GM12878 (cell line): ENCODE data around the gene CFAP45.

Experiments
- CHD2 ChIP-seq: IDR thresholded peaks from 2 replicates; pipeline ENCODE4 v1.6.1; 2011; ENCODE audit warnings: low read depth, low read length, improper control_type of control experiment, borderline replicate concordance
- EZH2 ChIP-seq: IDR thresholded peaks from 2 replicates; pipeline ENCODE4 v1.6.1; 2012; ENCODE audit warnings: low read depth, mild to moderate bottlenecking, control low read depth, inconsistent platforms, low read length, borderline replicate concordance; ENCODE audit not compliant: control insufficient read depth
- GABPA ChIP-seq: IDR thresholded peaks from 2 replicates; pipeline ENCODE4 v1.6.1; 2014; ENCODE audit warnings: antibody characterized with exemption, low read depth, mild to moderate bottlenecking, inconsistent platforms
- IKZF2 ChIP-seq, 2 experiments: fragments of 450-650 bp; IDR thresholded peaks; 2 replicates each; pipeline ENCODE4 v1.6.1; 2017; ENCODE audit warnings: mild to moderate bottlenecking in 2 of 2, moderate library complexity in 2 of 2
- NBN ChIP-seq: fragments of 450-650 bp; IDR thresholded peaks from 2 replicates; pipeline ENCODE4 v1.6.1; 2016
- SIN3A ChIP-seq: IDR thresholded peaks from 2 replicates; pipeline ENCODE4 v1.6.1; 2012; ENCODE audit warnings: low read depth, low read length, improper control_type of control experiment
- TF ChIP-seq, protein P1 (sequence below), 3 experiments: IDR thresholded peaks in 2 of 3; conservative IDR thresholded peaks in 1 of 3; 2 replicates each; pipeline ENCODE4 v1.5.1; 2011; ENCODE audit warnings: low read depth in 3 of 3, low read length in 3 of 3, mild to moderate bottlenecking in 3 of 3, control low read depth in 2 of 3, moderate library complexity in 2 of 3, inconsistent platforms in 1 of 3, mixed read lengths in 1 of 3; ENCODE audit not compliant: control insufficient read depth in 2 of 3, insufficient read depth in 1 of 3; ENCODE audit errors: extremely low read depth in 1 of 3
- TF ChIP-seq, protein P2 (sequence below): IDR thresholded peaks from 2 replicates; pipeline ENCODE4 v1.6.1; 2012; ENCODE audit warnings: low read length, inconsistent platforms
- TF ChIP-seq, protein P3 (sequence below): fragments of 450-650 bp; IDR thresholded peaks from 2 replicates; pipeline ENCODE4 v1.6.1; 2016; ENCODE audit warnings: mild to moderate bottlenecking

DNA sequence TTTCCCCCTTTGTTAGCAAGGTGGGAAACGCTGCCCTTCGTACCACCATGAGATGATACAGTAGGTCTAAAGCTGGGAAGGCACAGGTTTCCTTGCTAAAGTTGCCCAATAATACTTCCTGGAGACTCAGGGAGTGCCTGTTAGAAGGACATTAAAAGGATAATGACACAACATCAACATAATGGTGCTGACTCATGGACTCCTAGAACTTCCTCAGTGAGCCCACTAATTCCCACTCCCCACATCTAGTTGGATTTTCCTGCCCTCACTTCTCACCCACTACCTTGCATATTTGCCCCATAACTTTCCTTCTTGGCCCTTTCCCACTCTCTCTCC is 17.5 kb downstream of the CFAP45 start:
- TF ChIP-seq, protein P1, sequence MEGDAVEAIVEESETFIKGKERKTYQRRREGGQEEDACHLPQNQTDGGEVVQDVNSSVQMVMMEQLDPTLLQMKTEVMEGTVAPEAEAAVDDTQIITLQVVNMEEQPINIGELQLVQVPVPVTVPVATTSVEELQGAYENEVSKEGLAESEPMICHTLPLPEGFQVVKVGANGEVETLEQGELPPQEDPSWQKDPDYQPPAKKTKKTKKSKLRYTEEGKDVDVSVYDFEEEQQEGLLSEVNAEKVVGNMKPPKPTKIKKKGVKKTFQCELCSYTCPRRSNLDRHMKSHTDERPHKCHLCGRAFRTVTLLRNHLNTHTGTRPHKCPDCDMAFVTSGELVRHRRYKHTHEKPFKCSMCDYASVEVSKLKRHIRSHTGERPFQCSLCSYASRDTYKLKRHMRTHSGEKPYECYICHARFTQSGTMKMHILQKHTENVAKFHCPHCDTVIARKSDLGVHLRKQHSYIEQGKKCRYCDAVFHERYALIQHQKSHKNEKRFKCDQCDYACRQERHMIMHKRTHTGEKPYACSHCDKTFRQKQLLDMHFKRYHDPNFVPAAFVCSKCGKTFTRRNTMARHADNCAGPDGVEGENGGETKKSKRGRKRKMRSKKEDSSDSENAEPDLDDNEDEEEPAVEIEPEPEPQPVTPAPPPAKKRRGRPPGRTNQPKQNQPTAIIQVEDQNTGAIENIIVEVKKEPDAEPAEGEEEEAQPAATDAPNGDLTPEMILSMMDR (IDR thresholded peaks at IDR 0.05 in 2 of 3, conservative IDR thresholded peaks at IDR 0.05 in 1 of 3; ENCODE audit: control insufficient read depth in 2 of 3, extremely low read depth in 1 of 3, insufficient read depth in 1 of 3, low read depth in 3 of 3, low read length in 3 of 3), result no peak
- TF ChIP-seq, protein P2, sequence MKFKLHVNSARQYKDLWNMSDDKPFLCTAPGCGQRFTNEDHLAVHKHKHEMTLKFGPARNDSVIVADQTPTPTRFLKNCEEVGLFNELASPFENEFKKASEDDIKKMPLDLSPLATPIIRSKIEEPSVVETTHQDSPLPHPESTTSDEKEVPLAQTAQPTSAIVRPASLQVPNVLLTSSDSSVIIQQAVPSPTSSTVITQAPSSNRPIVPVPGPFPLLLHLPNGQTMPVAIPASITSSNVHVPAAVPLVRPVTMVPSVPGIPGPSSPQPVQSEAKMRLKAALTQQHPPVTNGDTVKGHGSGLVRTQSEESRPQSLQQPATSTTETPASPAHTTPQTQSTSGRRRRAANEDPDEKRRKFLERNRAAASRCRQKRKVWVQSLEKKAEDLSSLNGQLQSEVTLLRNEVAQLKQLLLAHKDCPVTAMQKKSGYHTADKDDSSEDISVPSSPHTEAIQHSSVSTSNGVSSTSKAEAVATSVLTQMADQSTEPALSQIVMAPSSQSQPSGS, result no peak
- TF ChIP-seq EZH2, result no peak
- no peak for TF ChIP-seq IKZF2 (IDR thresholded peaks at IDR 0.05)
- TF ChIP-seq GABPA, result no peak
- no peak for TF ChIP-seq NBN
- TF ChIP-seq CHD2, result no peak
- TF ChIP-seq, protein P3, sequence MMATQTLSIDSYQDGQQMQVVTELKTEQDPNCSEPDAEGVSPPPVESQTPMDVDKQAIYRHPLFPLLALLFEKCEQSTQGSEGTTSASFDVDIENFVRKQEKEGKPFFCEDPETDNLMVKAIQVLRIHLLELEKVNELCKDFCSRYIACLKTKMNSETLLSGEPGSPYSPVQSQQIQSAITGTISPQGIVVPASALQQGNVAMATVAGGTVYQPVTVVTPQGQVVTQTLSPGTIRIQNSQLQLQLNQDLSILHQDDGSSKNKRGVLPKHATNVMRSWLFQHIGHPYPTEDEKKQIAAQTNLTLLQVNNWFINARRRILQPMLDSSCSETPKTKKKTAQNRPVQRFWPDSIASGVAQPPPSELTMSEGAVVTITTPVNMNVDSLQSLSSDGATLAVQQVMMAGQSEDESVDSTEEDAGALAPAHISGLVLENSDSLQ, result no peak
- TF ChIP-seq SIN3A, result no peak
